Psoas muscle (tissue), 8 donors: Measurements from ENCODE around the gene TEX2. TPM values are rescaled to one million over a fixed set of nuclear protein-coding genes. Genes with fewer than 3 reads are reported as not detected.

ENCODE experiments used
- ATAC-seq, 4 donors: fragments of 200-7000 bp; cut with Tn5 transposase; one replicate each; pipeline ENCODE4 v1.9.1; 2020; ENCODE audit warnings: moderate library complexity in 3 of 4, mild to moderate bottlenecking in 2 of 4
- DNase-seq, 2 donors: peaks; one replicate each; pipeline ENCODE4 v3.0.0-alpha.2; 2020
- H3K27ac ChIP-seq: fragments of 200-600 bp; one replicate; pipeline ENCODE4 v1.8.0; 2022
- H3K27me3 ChIP-seq, 3 donors: fragments of 200-600 bp in 1 of 3; one replicate each; pipeline versions ENCODE4 v1.6.1 to v1.8.0; 2013 to 2022; ENCODE audit warnings: low read length in 2 of 3, mild to moderate bottlenecking in 2 of 3, moderate library complexity in 1 of 3; ENCODE audit not compliant: insufficient read depth in 3 of 3
- H3K36me3 ChIP-seq, 2 donors: fragments of 200-600 bp in 1 of 2; one replicate each; pipeline versions ENCODE4 v1.6.1 to v1.8.0; 2013 to 2022; ENCODE audit warnings: low read depth in 1 of 2, mild to moderate bottlenecking in 1 of 2, moderate library complexity in 1 of 2; ENCODE audit not compliant: insufficient read depth in 1 of 2
- H3K4me1 ChIP-seq: fragments of 200-600 bp; one replicate; pipeline ENCODE4 v1.8.0; 2022
- H3K4me3 ChIP-seq: fragments of 200-600 bp; one replicate; pipeline ENCODE4 v1.8.0; 2022; ENCODE audit warnings: mild to moderate bottlenecking
- H3K9me3 ChIP-seq: fragments of 200-600 bp; one replicate; pipeline ENCODE4 v1.8.0; 2022
- CTCF ChIP-seq: fragments of 200-600 bp; IDR thresholded peaks from one replicate; pipeline ENCODE4 v1.8.0; 2022; ENCODE audit warnings: antibody characterized with exemption
- WGBS, 3 donors: extraction: QIAGEN DNeasy Blood & Tissue Kit; methylation state at CpG; one replicate each; pipeline versions ENCODE4 v1.1.6 to v1.1.7; 2013; 5-methylcytosine and 5-hydroxymethylcytosine counted together
- intact Hi-C, 2 donors: fragments of 100-400 bp; cut with DNase I; formaldehyde crosslinking; loops; one replicate each; pipeline versions ENCODE4 v1.11.0 to v1.14.2; 2022
- polyA plus RNA-seq, 3 donors: library from polyadenylated mRNA; stranded (reverse); fragments of 200-250 nt; gene quantifications; one replicate each; pipeline ENCODE4 v1.2.3, GENCODE V29; 2013
- total RNA-seq, 4 donors: library from RNA; stranded (reverse); fragmentation: NEBNext Ultra II Directional in 2 of 4; extraction: Animal tissue kit (Norgen Biotek cat#: 25700) in 2 of 4; gene quantifications; one replicate each; pipeline versions ENCODE4 v1.2.1 to v1.2.4, GENCODE V29; 2021 to 2023
- donor health status: healthy with polysubstance abuse.
- donor health status: DM: no; HTN: no; CAD: no; lungs with moderate emphysema.
- donor health status: Bipolar disorder and iron deficiency.
- donor health status: healthy.
- donor health status: DM: yes; HTN: yes; CAD: no.
- donor health status: DM: no; HTN: no; CAD: no.
- donor health status: DM: no; HTN: no; CAD: no.
- donor health status: DM: yes; HTN: yes; CAD: no.

Gene TEX2
- total and polyA plus RNA-seq, 7 donors: 29.4 to 72.7 (median 52.8) TPM

- ATAC-seq (no peak), DNase-seq (no peak)
- 76 to 79% (median 78%) methylated on average over 6 of the region's 6 CpGs for WGBS, 3 donors
- Histone ChIP-seq H3K27me3 (no peaks in the 10 kb centered on the region), H3K27ac (peak overlapping the region; percentile 61), H3K36me3 (peaks cover 0 to 30% of the 10 kb centered on the region in 2 donors), H3K4me1 (peaks cover 57% of the 10 kb centered on the region), H3K9me3 (no peaks in the 10 kb centered on the region), H3K4me3 (no peak overlapping the region)
- TF ChIP-seq CTCF: no peak
- intact Hi-C loops: no loop called here
These were observed 101.5 kb downstream of the TEX2 start for GRCh38 chr17:64161380-64162176.

GRCh38 chr17:64160378-64160777, 102.7 kb downstream of the TEX2 start:
- 81 to 91% (median 86%) methylated on average over 4 of the region's 4 CpGs for WGBS, 3 donors
- ATAC-seq: no peak

GRCh38 chr17:64158831-64159590, 104.0 kb downstream of the TEX2 start:
- no peak for TF ChIP-seq CTCF
- peak overlapping the region; percentile 88 for H3K27ac ChIP-seq
- intact Hi-C loops: loop anchor here in 1 of 2 donors (5.0 kb wide), 2 partner anchors 43 to 58 kb away; no protein-coding TSS in a partner anchor
- H3K9me3 ChIP-seq: no peaks in the 10 kb centered on the region
- H3K4me3 ChIP-seq: peak overlapping the region; percentile 14
- ATAC-seq: peak in 3 of 4 donors; percentile 18 to 38 (median 22)
- H3K36me3 ChIP-seq: peaks cover 0 to 18% of the 10 kb centered on the region in 2 donors
- WGBS, 3 donors: 35 to 47% (median 37%) methylated on average over 12 of the region's 12 CpGs
- no peaks in the 10 kb centered on the region for H3K27me3 ChIP-seq
- peaks cover 81% of the 10 kb centered on the region for H3K4me1 ChIP-seq
- peak in 1 of 2 donors; percentile 50 for DNase-seq

More at GRCh38 chr17:64160378-64160777, 102.7 kb downstream of the TEX2 start:
- H3K4me3 ChIP-seq: no peak overlapping the region
- H3K36me3 ChIP-seq: peaks cover 0 to 19% of the 10 kb centered on the region in 2 donors
- peaks cover 67% of the 10 kb centered on the region for H3K4me1 ChIP-seq
- no peak for TF ChIP-seq CTCF
- no peaks in the 10 kb centered on the region for H3K9me3 ChIP-seq
- intact Hi-C loops: no loop called here
- DNase-seq: no peak
- peak overlapping the region; percentile 88 for H3K27ac ChIP-seq
- H3K27me3 ChIP-seq: no peaks in the 10 kb centered on the region

GRCh38 chr17:64158406-64158805, 104.7 kb downstream of the TEX2 start:
- Histone ChIP-seq H3K9me3 (no peaks in the 10 kb centered on the region), H3K4me1 (peaks cover 84% of the 10 kb centered on the region)

More at GRCh38 chr17:64158406-64158805, 104.7 kb downstream of the TEX2 start:
- H3K27me3 ChIP-seq: no peaks in the 10 kb centered on the region
- intact Hi-C loops: loop anchor here in 1 of 2 donors (5.0 kb wide), 2 partner anchors 44 to 59 kb away; no protein-coding TSS in a partner anchor
- peak overlapping the region; percentile 88 for H3K27ac ChIP-seq
- no peak overlapping the region for H3K4me3 ChIP-seq
- WGBS, 3 donors: 36 to 51% (median 49%) methylated on average over 7 of the region's 7 CpGs
- peaks cover 4 to 18% of the 10 kb centered on the region in 2 donors for H3K36me3 ChIP-seq
- TF ChIP-seq CTCF: no peak
- DNase-seq (no peak), ATAC-seq (no peak)
